Measurements from ENCODE around the gene SH3GL2.

DNA sequence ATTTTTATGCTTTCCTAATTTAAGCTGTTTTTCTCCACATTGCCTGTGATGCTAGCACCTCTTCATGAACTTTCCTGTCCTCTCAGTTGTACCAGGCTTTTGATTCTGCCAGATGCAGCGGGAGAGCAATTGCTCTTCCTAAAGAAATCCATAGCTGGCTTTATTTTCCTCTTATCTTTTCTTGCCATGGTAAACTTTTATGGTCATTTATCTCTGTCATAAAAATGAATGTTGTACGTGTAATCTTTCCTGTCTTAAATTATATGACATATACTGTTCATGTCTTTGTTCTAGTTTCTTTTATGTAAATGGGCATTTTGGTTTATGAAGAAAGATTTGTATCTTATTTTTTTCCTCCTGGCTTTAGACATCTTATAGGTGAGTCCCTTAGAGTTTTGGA lies 127.5 kb downstream of the SH3GL2 start:
- TF ChIP-seq POLR2A (IDR thresholded peaks at IDR 0.05): no peak
- TF ChIP-seq, protein P1, sequence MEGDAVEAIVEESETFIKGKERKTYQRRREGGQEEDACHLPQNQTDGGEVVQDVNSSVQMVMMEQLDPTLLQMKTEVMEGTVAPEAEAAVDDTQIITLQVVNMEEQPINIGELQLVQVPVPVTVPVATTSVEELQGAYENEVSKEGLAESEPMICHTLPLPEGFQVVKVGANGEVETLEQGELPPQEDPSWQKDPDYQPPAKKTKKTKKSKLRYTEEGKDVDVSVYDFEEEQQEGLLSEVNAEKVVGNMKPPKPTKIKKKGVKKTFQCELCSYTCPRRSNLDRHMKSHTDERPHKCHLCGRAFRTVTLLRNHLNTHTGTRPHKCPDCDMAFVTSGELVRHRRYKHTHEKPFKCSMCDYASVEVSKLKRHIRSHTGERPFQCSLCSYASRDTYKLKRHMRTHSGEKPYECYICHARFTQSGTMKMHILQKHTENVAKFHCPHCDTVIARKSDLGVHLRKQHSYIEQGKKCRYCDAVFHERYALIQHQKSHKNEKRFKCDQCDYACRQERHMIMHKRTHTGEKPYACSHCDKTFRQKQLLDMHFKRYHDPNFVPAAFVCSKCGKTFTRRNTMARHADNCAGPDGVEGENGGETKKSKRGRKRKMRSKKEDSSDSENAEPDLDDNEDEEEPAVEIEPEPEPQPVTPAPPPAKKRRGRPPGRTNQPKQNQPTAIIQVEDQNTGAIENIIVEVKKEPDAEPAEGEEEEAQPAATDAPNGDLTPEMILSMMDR (IDR thresholded peaks at IDR 0.05): no peak
